ENCODE measurements around the gene SETD1B.

DNA sequence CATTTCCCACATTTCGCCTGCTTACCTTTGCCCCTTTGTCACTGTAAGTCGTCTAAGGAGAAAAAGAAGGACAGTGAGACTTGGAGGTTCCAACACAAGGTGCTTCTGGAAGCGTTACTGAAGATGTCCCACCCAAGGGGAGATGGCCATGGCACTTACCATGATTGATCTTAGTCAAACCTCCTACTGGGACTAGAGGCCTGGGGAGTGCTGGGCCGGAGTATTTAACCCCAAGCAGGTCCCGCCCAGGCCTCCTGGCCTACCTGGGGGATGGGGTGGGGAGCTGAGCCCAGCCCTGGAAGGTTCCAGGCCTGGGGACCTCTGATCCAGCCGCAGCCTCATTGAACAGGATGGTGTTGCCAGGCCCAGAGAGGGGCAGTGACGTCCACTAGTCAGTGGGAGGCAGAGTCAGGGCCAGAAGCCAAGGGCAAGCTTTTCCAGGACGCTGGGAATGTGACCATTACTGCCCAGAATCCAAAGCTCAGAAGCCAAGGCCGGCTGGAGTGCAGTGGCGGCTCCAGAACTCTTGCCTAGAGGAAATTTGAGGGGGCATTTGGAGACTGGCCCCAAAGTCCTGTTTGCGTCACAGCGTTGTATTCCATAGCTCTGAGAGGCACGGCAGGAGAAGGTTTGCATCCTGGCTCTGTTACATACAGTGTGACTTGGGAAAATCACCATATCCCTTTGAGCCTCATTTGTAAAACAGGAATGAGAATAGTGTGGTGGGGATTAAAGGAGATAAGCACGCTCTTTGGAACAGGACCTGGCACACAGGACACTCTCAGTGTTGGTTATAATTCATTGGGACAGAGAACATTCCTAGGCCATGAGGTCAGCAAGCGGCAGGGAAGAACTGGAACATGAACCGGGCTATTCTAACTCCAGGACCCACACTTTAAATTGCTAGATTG, 55.1 kb downstream of the SETD1B start, which contains the start of gene HPD:
- TF ChIP-seq ARNTL (CRISPR knock-in tag; IDR thresholded peaks at IDR 0.05; ENCODE audit: borderline replicate concordance, low read depth) (no peak), ZC3H10 (CRISPR knock-in tag; IDR thresholded peaks at IDR 0.05) (no peak), ZNF8 (CRISPR knock-in tag; IDR thresholded peaks at IDR 0.05) (no peak), GLIS3 (CRISPR knock-in tag; IDR thresholded peaks at IDR 0.05) (no peak), OSR1 (CRISPR knock-in tag; IDR thresholded peaks at IDR 0.05) (no peak)
- TF ChIP-seq, protein P1, sequence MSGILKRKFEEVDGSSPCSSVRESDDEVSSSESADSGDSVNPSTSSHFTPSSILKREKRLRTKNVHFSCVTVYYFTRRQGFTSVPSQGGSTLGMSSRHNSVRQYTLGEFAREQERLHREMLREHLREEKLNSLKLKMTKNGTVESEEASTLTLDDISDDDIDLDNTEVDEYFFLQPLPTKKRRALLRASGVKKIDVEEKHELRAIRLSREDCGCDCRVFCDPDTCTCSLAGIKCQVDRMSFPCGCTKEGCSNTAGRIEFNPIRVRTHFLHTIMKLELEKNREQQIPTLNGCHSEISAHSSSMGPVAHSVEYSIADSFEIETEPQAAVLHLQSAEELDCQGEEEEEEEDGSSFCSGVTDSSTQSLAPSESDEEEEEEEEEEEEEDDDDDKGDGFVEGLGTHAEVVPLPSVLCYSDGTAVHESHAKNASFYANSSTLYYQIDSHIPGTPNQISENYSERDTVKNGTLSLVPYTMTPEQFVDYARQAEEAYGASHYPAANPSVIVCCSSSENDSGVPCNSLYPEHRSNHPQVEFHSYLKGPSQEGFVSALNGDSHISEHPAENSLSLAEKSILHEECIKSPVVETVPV (CRISPR knock-in tag; IDR thresholded peaks at IDR 0.05), result no peak
